ENCODE measurements around the gene UNK. TPM values are rescaled to one million over a fixed set of nuclear protein-coding genes. Genes with fewer than 3 reads are reported as not detected.

UNK gene
- total and polyA plus RNA-seq, 2 of the 13 experiments (the other 11 are each of a cell fraction or from before 2014, with no cell fraction given): 31.6 to 33.0 TPM

- no peak for TF ChIP-seq PRDM15 (CRISPR knock-in tag; IDR thresholded peaks at IDR 0.05)
- TF ChIP-seq ZBTB21 (CRISPR knock-in tag; IDR thresholded peaks at IDR 0.05): peak; percentile 55; the same call in 1 of the 2 replicates
- TF ChIP-seq SPEN (CRISPR knock-in tag; IDR thresholded peaks at IDR 0.05; ENCODE audit: low read depth): peak; percentile 66; the same call in 1 of the 2 replicates
- TF ChIP-seq ELF1 (CRISPR knock-in tag; IDR thresholded peaks at IDR 0.05): 0 out of 2 replicates have a peak, but pooled peaks have one; percentile 23
- TF ChIP-seq SIN3B (IDR thresholded peaks at IDR 0.05; ENCODE audit: low read length): no peak
- TF ChIP-seq XBP1 (CRISPR knock-in tag; IDR thresholded peaks at IDR 0.05): no peak
- TF ChIP-seq POLR2AphosphoS5 (IDR thresholded peaks at IDR 0.05; ENCODE audit: low read depth, low read length): no peak
- TF ChIP-seq MXD3 (CRISPR knock-in tag; IDR thresholded peaks at IDR 0.05): peak; percentile 76
- no peak for TF ChIP-seq NFIB (CRISPR knock-in tag; IDR thresholded peaks at IDR 0.05; ENCODE audit: borderline replicate concordance)
- TF ChIP-seq ZNF83 (CRISPR knock-in tag; IDR thresholded peaks at IDR 0.05; ENCODE audit: borderline replicate concordance): peak; percentile 95; the same call in 1 of the 2 replicates
- TF ChIP-seq TEF (CRISPR knock-in tag; IDR thresholded peaks at IDR 0.05): no peak
- no peak for TF ChIP-seq ZNF777 (CRISPR knock-in tag; IDR thresholded peaks at IDR 0.05)
- peak; percentile 84 for TF ChIP-seq MED1 (CRISPR knock-in tag; IDR thresholded peaks at IDR 0.05)
- peak; percentile 64 for TF ChIP-seq FOSL2 (CRISPR knock-in tag; IDR thresholded peaks at IDR 0.05)
- peak; percentile 93 for TF ChIP-seq TCF7 (IDR thresholded peaks at IDR 0.05; ENCODE audit: low read depth)
- TF ChIP-seq PHF21A (CRISPR knock-in tag; IDR thresholded peaks at IDR 0.05): peak; percentile 100
- TF ChIP-seq ZBTB26 (CRISPR knock-in tag; IDR thresholded peaks at IDR 0.05; ENCODE audit: borderline replicate concordance): peak; percentile 75
- peak; percentile 90 for TF ChIP-seq GATAD2A (CRISPR knock-in tag; IDR thresholded peaks at IDR 0.05)
- TF ChIP-seq ATF7 (IDR thresholded peaks at IDR 0.05): no peak
- peak; percentile 85; the same call in 1 of the 2 replicates for TF ChIP-seq ATF7 (CRISPR knock-in tag; IDR thresholded peaks at IDR 0.05)
These were observed 62.3 kb downstream of the UNK start (continued) for GRCh38 chr17:75846692-75847613.

Measured in HepG2 (cell line).